Fibroblast of lung (primary cell): ENCODE measurements around the gene SDK1. TPM values are rescaled to one million over a fixed set of nuclear protein-coding genes. Genes with fewer than 3 reads are reported as not detected.

ENCODE experiments used
- DNase-seq, 2 donors: peaks; one replicate each; pipeline versions ENCODE4 v3.0.0 to v3.0.0-alpha.2; 2010; ENCODE audit warnings: low read depth in 2 of 2
- H2AFZ ChIP-seq: 2 replicates; pipeline ENCODE4 v1.5.1; 2012; ENCODE audit warnings: low read length, control low read depth, inconsistent platforms
- H3K27ac ChIP-seq: 2 replicates; pipeline ENCODE4 v1.5.1; 2011; ENCODE audit warnings: low read length, control low read depth; ENCODE audit not compliant: insufficient read depth
- H3K27me3 ChIP-seq: 2 replicates; pipeline ENCODE4 v1.5.1; 2011; ENCODE audit warnings: mild to moderate bottlenecking, low read length; ENCODE audit not compliant: control insufficient read depth, insufficient read depth
- H3K36me3 ChIP-seq: 2 replicates; pipeline ENCODE4 v1.5.1; 2011; ENCODE audit warnings: low read length; ENCODE audit not compliant: control insufficient read depth, insufficient read depth
- H3K4me1 ChIP-seq: 2 replicates; pipeline ENCODE4 v1.5.1; 2011; ENCODE audit warnings: low read length; ENCODE audit not compliant: control insufficient read depth, insufficient read depth; ENCODE audit errors: extremely low read depth
- H3K4me2 ChIP-seq: 2 replicates; pipeline ENCODE4 v1.5.1; 2011; ENCODE audit warnings: low read length, control low read depth; ENCODE audit not compliant: insufficient read depth; ENCODE audit errors: extremely low read depth
- H3K4me3 ChIP-seq, 4 experiments: fragments of 200-600 bp in 1 of 4; sonication (generic) in 1 of 4; replicated peaks in 1 of 4; 2 replicates each; pipeline ENCODE4 v1.5.1; 2011 to 2016; ENCODE audit warnings: low read length in 4 of 4, low read depth in 3 of 4, mild to moderate bottlenecking in 3 of 4, control low read depth in 2 of 4, inconsistent platforms in 1 of 4, mixed read lengths in 1 of 4; ENCODE audit not compliant: insufficient read depth in 1 of 4; ENCODE audit errors: control extremely low read depth in 1 of 4
- H3K79me2 ChIP-seq: 2 replicates; pipeline ENCODE4 v1.5.1; 2012; ENCODE audit warnings: mild to moderate bottlenecking, low read length, inconsistent platforms; ENCODE audit not compliant: control insufficient read depth, insufficient read depth
- H3K9ac ChIP-seq: 2 replicates; pipeline ENCODE4 v1.5.1; 2011; ENCODE audit warnings: mild to moderate bottlenecking, low read length, control low read depth; ENCODE audit not compliant: insufficient read depth
- H3K9me3 ChIP-seq: 2 replicates; pipeline ENCODE4 v1.5.1; 2012; ENCODE audit warnings: low read depth, low read length; ENCODE audit not compliant: control insufficient read depth, insufficient read depth
- H4K20me1 ChIP-seq: 2 replicates; pipeline ENCODE4 v1.5.1; 2011; ENCODE audit warnings: low read length; ENCODE audit not compliant: control insufficient read depth, insufficient read depth; ENCODE audit errors: extremely low read depth
- EZH2 ChIP-seq: IDR thresholded peaks from 2 replicates; pipeline ENCODE4 v1.5.1; 2012; ENCODE audit warnings: low read length, control low read depth, mild to moderate bottlenecking; ENCODE audit errors: missing control alignments
- polyA plus RNA-seq, 2 donors: library from polyadenylated mRNA; depleted of rRNA in 1 of 2; stranded (reverse) in 1 of 2; unstranded in 1 of 2; fragments of >200 nt; gene quantifications; 2 replicates each; pipeline ENCODE4 v1.2.1, GENCODE V29; 2011 to 2012; ENCODE audit warnings: missing spikeins in 1 of 2
- total RNA-seq: library from RNA; depleted of rRNA; stranded (reverse); fragments of >200 nt; gene quantifications from 2 replicates; pipeline ENCODE4 v1.2.1, GENCODE V29; 2014
- TF ChIP-seq, protein P1 (sequence below), 2 donors: IDR thresholded peaks in 1 of 2; conservative IDR thresholded peaks in 1 of 2; 1 replicate in 1 of 2; 2 replicates in 1 of 2; pipeline ENCODE4 v1.5.1; 2011 to 2012; ENCODE audit warnings: low read length in 2 of 2, control low read depth in 1 of 2, inconsistent platforms in 1 of 2, low read depth in 1 of 2, mild to moderate bottlenecking in 1 of 2

Gene SDK1
- total and polyA plus RNA-seq, 2 donors (not counting 1 experiment from before 2014, with no cell fraction given) = 1.0 to 8.6 TPM

DNA sequence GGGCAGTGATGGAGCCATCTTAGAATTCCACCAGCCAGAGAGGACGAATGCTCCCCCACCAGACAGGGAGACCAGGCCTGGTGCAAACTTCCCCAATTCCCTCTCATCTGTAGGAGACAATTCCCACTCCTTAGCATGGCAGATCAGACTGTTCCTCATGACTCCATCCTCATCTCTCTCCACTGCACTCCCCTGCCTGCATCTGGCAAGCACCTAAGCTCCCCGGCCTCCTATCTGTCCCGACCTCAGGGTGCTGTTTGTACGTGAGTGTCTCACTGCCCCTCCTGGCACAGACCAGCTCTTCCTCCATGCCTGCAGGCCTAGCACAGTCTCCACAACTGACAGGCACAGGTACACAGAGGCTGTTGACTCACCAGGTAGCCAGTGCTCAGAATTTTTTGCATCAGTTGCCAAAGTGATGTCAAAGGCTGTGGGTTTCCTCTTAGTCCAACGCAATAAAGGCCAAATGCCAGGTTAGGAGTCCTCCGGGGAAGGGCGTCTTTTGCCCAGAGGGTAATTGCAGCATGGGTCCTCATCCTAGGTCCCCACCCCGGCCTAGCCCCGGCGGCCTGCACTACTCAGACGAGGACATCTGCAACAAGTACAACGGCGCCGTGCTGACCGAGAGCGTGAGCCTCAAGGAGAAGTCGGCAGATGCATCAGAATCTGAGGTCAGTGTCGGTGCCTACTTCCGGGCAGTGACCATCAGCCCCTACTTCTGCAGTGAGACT, 944.2 kb downstream of the SDK1 start:
- Histone ChIP-seq H3K4me3 (no peak overlapping the region), H4K20me1 (no peaks in the 10 kb centered on the region), H3K79me2 (no peaks in the 10 kb centered on the region), H3K27me3 (no peaks in the 10 kb centered on the region), H2AFZ (no peak overlapping the region), H3K9ac (no peak overlapping the region), H3K9me3 (no peaks in the 10 kb centered on the region), H3K4me2 (no peak overlapping the region), H3K4me1 (no peaks in the 10 kb centered on the region), H3K36me3 (no peaks in the 10 kb centered on the region), H3K27ac (no peak overlapping the region)
- DNase-seq = no peak
- TF ChIP-seq EZH2 = no peak
- TF ChIP-seq, protein P1, sequence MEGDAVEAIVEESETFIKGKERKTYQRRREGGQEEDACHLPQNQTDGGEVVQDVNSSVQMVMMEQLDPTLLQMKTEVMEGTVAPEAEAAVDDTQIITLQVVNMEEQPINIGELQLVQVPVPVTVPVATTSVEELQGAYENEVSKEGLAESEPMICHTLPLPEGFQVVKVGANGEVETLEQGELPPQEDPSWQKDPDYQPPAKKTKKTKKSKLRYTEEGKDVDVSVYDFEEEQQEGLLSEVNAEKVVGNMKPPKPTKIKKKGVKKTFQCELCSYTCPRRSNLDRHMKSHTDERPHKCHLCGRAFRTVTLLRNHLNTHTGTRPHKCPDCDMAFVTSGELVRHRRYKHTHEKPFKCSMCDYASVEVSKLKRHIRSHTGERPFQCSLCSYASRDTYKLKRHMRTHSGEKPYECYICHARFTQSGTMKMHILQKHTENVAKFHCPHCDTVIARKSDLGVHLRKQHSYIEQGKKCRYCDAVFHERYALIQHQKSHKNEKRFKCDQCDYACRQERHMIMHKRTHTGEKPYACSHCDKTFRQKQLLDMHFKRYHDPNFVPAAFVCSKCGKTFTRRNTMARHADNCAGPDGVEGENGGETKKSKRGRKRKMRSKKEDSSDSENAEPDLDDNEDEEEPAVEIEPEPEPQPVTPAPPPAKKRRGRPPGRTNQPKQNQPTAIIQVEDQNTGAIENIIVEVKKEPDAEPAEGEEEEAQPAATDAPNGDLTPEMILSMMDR (conservative IDR thresholded peaks at IDR 0.05 in 1 of 2, IDR thresholded peaks at IDR 0.05 in 1 of 2; ENCODE audit: low read depth in 1 of 2, low read length in 2 of 2) = no peak

DNA sequence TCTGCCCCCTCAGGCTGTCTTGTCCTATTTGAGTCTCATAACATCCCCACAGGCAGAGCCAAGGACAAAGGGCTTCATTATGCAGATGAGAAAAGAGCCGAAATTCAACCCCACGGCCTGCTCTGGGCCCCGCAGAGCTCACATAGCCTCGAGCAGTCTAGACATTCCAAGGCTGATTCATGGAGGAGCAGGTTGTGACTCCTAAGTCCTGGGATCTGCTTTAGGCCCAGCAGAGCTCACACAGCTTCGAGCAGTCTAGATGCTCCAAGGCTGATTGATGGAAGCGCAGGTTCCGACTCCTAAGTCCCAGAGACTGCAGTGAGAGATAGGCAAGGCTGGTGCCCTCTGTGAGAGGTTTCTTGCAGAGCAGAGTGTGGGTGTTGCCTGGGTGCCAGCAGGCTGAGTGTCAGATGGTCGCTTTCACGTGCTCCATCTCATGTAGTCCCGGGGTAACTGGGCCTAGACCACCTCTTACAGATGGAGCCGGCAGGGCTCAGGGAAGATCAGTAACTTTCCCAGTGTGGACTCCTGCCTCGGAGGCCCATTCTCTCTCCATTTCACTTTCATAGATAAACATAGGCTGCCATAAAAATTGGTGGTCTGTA, 944.9 kb downstream of the SDK1 start:
- Histone ChIP-seq H3K9me3 (no peaks in the 10 kb centered on the region), H3K27ac (no peak overlapping the region), H3K27me3 (no peaks in the 10 kb centered on the region), H4K20me1 (no peaks in the 10 kb centered on the region), H3K36me3 (no peaks in the 10 kb centered on the region), H3K9ac (no peak overlapping the region), H3K4me3 (no peak overlapping the region), H3K79me2 (no peaks in the 10 kb centered on the region), H3K4me1 (no peaks in the 10 kb centered on the region), H3K4me2 (no peak overlapping the region), H2AFZ (no peak overlapping the region)
- TF ChIP-seq, protein P1 (conservative IDR thresholded peaks at IDR 0.05 in 1 of 2, IDR thresholded peaks at IDR 0.05 in 1 of 2; ENCODE audit: low read depth in 1 of 2, low read length in 2 of 2) = no peak
- TF ChIP-seq EZH2 = no peak
- DNase-seq = no peak

DNA sequence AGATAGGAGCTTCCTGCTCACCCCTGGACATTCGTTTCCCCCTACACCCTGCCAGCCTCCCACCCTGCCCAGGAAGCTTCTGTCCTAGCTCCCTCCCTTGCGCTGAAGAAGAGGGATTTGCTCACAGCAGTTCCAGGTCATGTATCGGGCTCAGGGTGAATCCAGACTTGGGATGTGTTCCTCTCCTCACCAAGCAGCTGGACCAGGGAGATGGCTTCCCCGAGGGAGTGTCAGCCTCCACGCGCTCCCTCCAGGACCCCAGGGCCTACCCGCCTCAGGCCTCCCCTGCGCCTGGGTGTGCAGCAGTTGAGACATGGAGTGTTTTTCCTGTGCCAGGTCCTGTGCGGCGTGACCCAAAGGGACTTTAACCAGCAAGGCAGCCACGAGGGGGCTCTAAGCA, 945.5 kb downstream of the SDK1 start:
- Histone ChIP-seq H3K79me2 (no peaks in the 10 kb centered on the region), H2AFZ (no peak overlapping the region), H3K4me3 (no peak overlapping the region), H3K4me1 (no peaks in the 10 kb centered on the region), H3K9ac (no peak overlapping the region), H3K9me3 (no peaks in the 10 kb centered on the region), H3K4me2 (no peak overlapping the region), H4K20me1 (no peaks in the 10 kb centered on the region), H3K27ac (no peak overlapping the region), H3K27me3 (no peaks in the 10 kb centered on the region), H3K36me3 (no peaks in the 10 kb centered on the region)
- no peak for DNase-seq
- TF ChIP-seq, protein P1 (conservative IDR thresholded peaks at IDR 0.05 in 1 of 2, IDR thresholded peaks at IDR 0.05 in 1 of 2; ENCODE audit: low read depth in 1 of 2, low read length in 2 of 2) = no peak
- TF ChIP-seq EZH2 = no peak
